CD4-positive, alpha-beta T cell treated with Interleukin-10 for 1 hour (primary cell): Measurements from ENCODE around the gene NOX4.
"Not testable (repeated sequence)": the region's sequence is repeated elsewhere in the genome, so short reads cannot be mapped to it uniquely, and the experiment has no call there.

ENCODE experiments used
- DNase-seq: peaks from one replicate; pipeline ENCODE4 v3.0.0-alpha.2; 2020

The NOX4 gene

GRCh38 chr11:89378986-89379385 is 112.2 kb downstream of the NOX4 start:
- not testable (repeated sequence) for DNase-seq

GRCh38 chr11:89369356-89369755 is 121.8 kb downstream of the NOX4 start:
- not testable (repeated sequence) for DNase-seq

GRCh38 chr11:89364856-89365255 is 126.3 kb downstream of the NOX4 start:
- not testable (repeated sequence) for DNase-seq

GRCh38 chr11:89361734-89362133 is 129.4 kb downstream of the NOX4 start:
- DNase-seq, result no peak

GRCh38 chr11:89359208-89359607 is 132.0 kb downstream of the NOX4 start:
- not testable (repeated sequence) for DNase-seq

GRCh38 chr11:89358761-89359160 is 132.4 kb downstream of the NOX4 start:
- DNase-seq, result no peak

GRCh38 chr11:89355646-89356045 is 135.5 kb downstream of the NOX4 start:
- no peak for DNase-seq

GRCh38 chr11:89354513-89354912 is 136.7 kb downstream of the NOX4 start:
- not testable (repeated sequence) for DNase-seq

- DNase-seq, result no peak
These were observed 144.1 kb downstream of the NOX4 start for GRCh38 chr11:89347071-89347470.

GRCh38 chr11:89346601-89347000 is 144.6 kb downstream of the NOX4 start:
- no peak for DNase-seq

- not testable (repeated sequence) for DNase-seq
These were observed 148.1 kb downstream of the NOX4 start for GRCh38 chr11:89342880-89343572.

GRCh38 chr11:89340450-89340849 is 150.7 kb downstream of the NOX4 start:
- not testable (repeated sequence) for DNase-seq

GRCh38 chr11:89338073-89338472 is 153.1 kb downstream of the NOX4 start:
- DNase-seq, result not testable (repeated sequence)

GRCh38 chr11:89337100-89337650 is 154.0 kb downstream of the NOX4 start:
- DNase-seq, result not testable (repeated sequence)

GRCh38 chr11:89333704-89334103 is 157.5 kb downstream of the NOX4 start:
- not testable (repeated sequence) for DNase-seq

GRCh38 chr11:89331940-89332339 is 159.2 kb downstream of the NOX4 start:
- DNase-seq, result not testable (repeated sequence)

GRCh38 chr11:89327885-89328284 is 163.3 kb downstream of the NOX4 start:
- DNase-seq, result no peak

- DNase-seq, result no peak
These were observed 169.8 kb downstream of the NOX4 start for GRCh38 chr11:89321401-89321800.

GRCh38 chr11:89310607-89311006 is 180.6 kb downstream of the NOX4 start:
- DNase-seq, result not testable (repeated sequence)

GRCh38 chr11:89309321-89309985 is 181.7 kb downstream of the NOX4 start:
- DNase-seq, result not testable (repeated sequence)

GRCh38 chr11:89308272-89308671 is 182.9 kb downstream of the NOX4 start:
- not testable (repeated sequence) for DNase-seq

GRCh38 chr11:89303029-89303428 is 188.1 kb downstream of the NOX4 start:
- not testable (repeated sequence) for DNase-seq

GRCh38 chr11:89295023-89295422 is 196.2 kb downstream of the NOX4 start:
- not testable (repeated sequence) for DNase-seq
